ENCODE measurements around the gene CABP7.

GRCh38 chr22:29715705-29716104 is 4.1 kb upstream of the CABP7 start:
- TF ChIP-seq CTCF (IDR thresholded peaks at IDR 0.05) (no peak), EP300 (IDR thresholded peaks at IDR 0.05) (no peak)

All from upper lobe of left lung (tissue), 4 donors.